Esophagus muscularis mucosa (tissue), 4 donors: ENCODE data around the gene TMEM45A. TPM values are rescaled to one million over a fixed set of nuclear protein-coding genes. Genes with fewer than 3 reads are reported as not detected.

Source experiments
- DNase-seq: peaks from one replicate; pipeline ENCODE4 v3.0.0-alpha.2; 2017; ENCODE audit errors: extremely low spot score
- H3K27ac ChIP-seq, 4 donors: fragments of 200-600 bp; sonication (generic); replicated peaks in 1 of 4; 1 replicate in 3 of 4; 2 replicates in 1 of 4; pipeline ENCODE4 v1.5.1; 2016 to 2019; ENCODE audit warnings: mild to moderate bottlenecking in 1 of 4
- H3K27me3 ChIP-seq, 4 donors: fragments of 200-600 bp; sonication (generic); one replicate each; pipeline versions ENCODE4 v1.5.1 to v1.6.0; 2016 to 2019
- H3K36me3 ChIP-seq, 4 donors: fragments of 200-600 bp; sonication (generic); one replicate each; pipeline ENCODE4 v1.5.1; 2016 to 2019
- H3K4me1 ChIP-seq, 4 donors: fragments of 200-600 bp; sonication (generic); one replicate each; pipeline ENCODE4 v1.5.1; 2016 to 2019
- H3K4me3 ChIP-seq, 4 donors: fragments of 200-600 bp; sonication (generic); 1 replicate in 2 of 4; 2 replicates in 2 of 4; pipeline ENCODE4 v1.5.1; 2016 to 2019; ENCODE audit warnings: mild to moderate bottlenecking in 4 of 4, moderate library complexity in 1 of 4
- H3K9me3 ChIP-seq, 4 donors: fragments of 200-600 bp; sonication (generic); 1 replicate in 3 of 4; 2 replicates in 1 of 4; pipeline ENCODE4 v1.5.1; 2016 to 2019
- CTCF ChIP-seq, 3 experiments: fragments of 200-600 bp in 2 of 3; fragments of 450-650 bp in 1 of 3; sonication (generic) in 2 of 3; IDR thresholded peaks; one replicate each; pipeline ENCODE4 v1.5.1; 2017 to 2019; ENCODE audit warnings: antibody characterized with exemption in 3 of 3, mild to moderate bottlenecking in 2 of 3, moderate library complexity in 1 of 3
- EP300 ChIP-seq: sonication (generic); formaldehyde crosslinking; IDR thresholded peaks from one replicate; pipeline ENCODE4 v1.6.1; 2017; ENCODE audit warnings: antibody characterized with exemption
- POLR2A ChIP-seq: fragments of 450-650 bp; IDR thresholded peaks from one replicate; pipeline ENCODE4 v1.6.1; 2017; ENCODE audit warnings: antibody characterized with exemption, moderate library complexity, mild to moderate bottlenecking, low read depth
- POLR2AphosphoS5 ChIP-seq, 2 donors: sonication (generic); formaldehyde crosslinking; IDR thresholded peaks; one replicate each; pipeline ENCODE4 v1.6.1; 2017; ENCODE audit warnings: antibody characterized with exemption in 2 of 2
- WGBS: methylation state at CpG from one replicate; pipeline ENCODE4 v1.1.5; 2018; 5-methylcytosine and 5-hydroxymethylcytosine counted together
- intact Hi-C: fragments of 100-400 bp; cut with DNase I; formaldehyde crosslinking; loops from one replicate; pipeline ENCODE4 v1.15.1; 2023
- total RNA-seq, 4 donors: library from RNA; depleted of rRNA; stranded (reverse); fragments of >200 nt; gene quantifications; one replicate each; pipeline versions ENCODE4 v1.1.0 to v1.2.1, GENCODE V29; 2016

The TMEM45A gene
- total RNA-seq, 4 donors from 2014 or later = 8.7 to 17.2 (median 9.6) TPM

GRCh38 chr3:100590840-100591147 lies 98.4 kb downstream of the TMEM45A start:
- Histone ChIP-seq H3K9me3 (no peaks in the 10 kb centered on the region), H3K36me3 (no peaks in the 10 kb centered on the region), H3K27ac (no peak overlapping the region), H3K4me3 (no peak overlapping the region), H3K27me3 (no peaks in the 10 kb centered on the region), H3K4me1 (peaks cover 0 to 4% (median 3%) of the 10 kb centered on the region in 4 donors)
- 55% methylated on average over 1 of the region's 1 CpG for WGBS
- DNase-seq = no peak
- intact Hi-C loops = loop anchor here (1.0 to 5.0 kb wide), 3 partner anchors 127 to 763 kb away; no protein-coding TSS in a partner anchor
- TF ChIP-seq POLR2A (no peak), CTCF (IDR thresholded peaks at IDR 0.05) (no peak), EP300 (no peak)

- Histone ChIP-seq H3K27me3 (no peaks in the 10 kb centered on the region), H3K9me3 (no peaks in the 10 kb centered on the region), H3K36me3 (no peaks in the 10 kb centered on the region), H3K27ac (no peak overlapping the region), H3K4me3 (no peak overlapping the region), H3K4me1 (peaks cover 0 to 4% (median 3%) of the 10 kb centered on the region in 4 donors)
- 79% methylated on average over 3 of the region's 3 CpGs for WGBS
- TF ChIP-seq POLR2A = no peak
- TF ChIP-seq POLR2AphosphoS5 (IDR thresholded peaks at IDR 0.05) = no peak
- no peak for TF ChIP-seq EP300
- TF ChIP-seq CTCF (IDR thresholded peaks at IDR 0.05) = no peak
- DNase-seq = no peak
- intact Hi-C loops = loop anchor here (2.0 to 5.0 kb wide), 2 partner anchors 275 to 764 kb away; no protein-coding TSS in a partner anchor
Measured at GRCh38 chr3:100591411-100591810, 99.0 kb downstream of the TMEM45A start.

GRCh38 chr3:100600181-100601042 lies 108.0 kb downstream of the TMEM45A start:
- TF ChIP-seq POLR2AphosphoS5 (IDR thresholded peaks at IDR 0.05) (no peak), EP300 (no peak), CTCF (IDR thresholded peaks at IDR 0.05) (no peak), POLR2A (no peak)
- no peaks in the 10 kb centered on the region for H3K27me3 ChIP-seq
- no peak for DNase-seq
- H3K9me3 ChIP-seq = no peaks in the 10 kb centered on the region
- no peaks in the 10 kb centered on the region for H3K36me3 ChIP-seq
- H3K27ac ChIP-seq = no peak overlapping the region
- H3K4me1 ChIP-seq = peaks cover 0 to 16% (median 8%) of the 10 kb centered on the region in 4 donors
- H3K4me3 ChIP-seq = no peak overlapping the region
- intact Hi-C loops = no loop called here
- 85% methylated on average over 11 of the region's 11 CpGs for WGBS

GRCh38 chr3:100602506-100603444 lies 110.4 kb downstream of the TMEM45A start:
- intact Hi-C loops = no loop called here
- TF ChIP-seq POLR2A = no peak
- WGBS = 56% methylated on average over 7 of the region's 7 CpGs
- Histone ChIP-seq H3K4me1 (peaks cover 0 to 16% (median 8%) of the 10 kb centered on the region in 4 donors), H3K36me3 (no peaks in the 10 kb centered on the region), H3K27me3 (no peaks in the 10 kb centered on the region), H3K9me3 (no peaks in the 10 kb centered on the region), H3K27ac (no peak overlapping the region), H3K4me3 (no peak overlapping the region)
- no peak for DNase-seq

DNA sequence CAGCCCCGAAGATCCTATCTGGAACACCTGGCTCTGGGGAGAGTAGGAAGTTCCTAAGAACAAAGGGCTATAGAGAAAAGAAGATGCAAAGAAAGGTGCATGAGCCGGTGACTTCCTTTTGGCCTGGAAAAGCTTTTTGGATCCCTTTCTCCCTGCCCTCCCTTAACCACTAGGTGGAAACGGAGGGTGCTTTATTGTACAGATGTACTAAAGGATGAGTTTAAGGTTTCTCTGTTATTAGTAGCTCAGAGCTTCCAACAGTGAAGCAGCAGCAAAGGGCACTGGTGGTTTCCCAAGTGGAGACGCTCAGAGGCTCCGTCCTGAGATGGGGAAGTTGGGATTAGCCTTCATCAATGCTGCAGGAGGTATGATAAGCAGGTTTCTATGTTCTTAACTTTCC lies 111.0 kb downstream of the TMEM45A start:
- WGBS = 54% methylated on average over 5 of the region's 5 CpGs
- DNase-seq = no peak
- TF ChIP-seq POLR2A (no peak), POLR2AphosphoS5 (IDR thresholded peaks at IDR 0.05) (no peak), CTCF (IDR thresholded peaks at IDR 0.05) (peak in 1 of 3 experiments; percentile 10)

More for the DNA sequence above, 111.0 kb downstream of the TMEM45A start:
- Histone ChIP-seq H3K4me3 (no peak overlapping the region), H3K27me3 (no peaks in the 10 kb centered on the region), H3K27ac (no peak overlapping the region), H3K4me1 (peaks cover 0 to 16% (median 8%) of the 10 kb centered on the region in 4 donors), H3K9me3 (no peaks in the 10 kb centered on the region), H3K36me3 (no peaks in the 10 kb centered on the region)
- intact Hi-C loops = no loop called here
